Activated CD8-positive, alpha-beta memory T cell treated with anti-CD3 and anti-CD28 coated beads for 36 hours (primary cell): Measurements from ENCODE around the gene PITPNM1. TPM values are rescaled to one million over a fixed set of nuclear protein-coding genes. Genes with fewer than 3 reads are reported as not detected.

ENCODE experiments used
- CTCF ChIA-PET: fragments of 350-600 bp; sonication (Branson Sonifier 250); formaldehyde crosslinking; loops from one replicate; lab custom pipeline; 2021; ENCODE audit warnings: antibody characterized with exemption; lab: Charles Lee
- POLR2A ChIA-PET: fragments of 350-600 bp; sonication (Branson Sonifier 250); formaldehyde crosslinking; loops from one replicate; lab custom pipeline; 2021; ENCODE audit warnings: antibody characterized with exemption; lab: Charles Lee
- total RNA-seq, 2 experiments: library from RNA; stranded (reverse); gene quantifications; one replicate each; pipeline ENCODE4 v1.2.3, GENCODE V29; 2021

The PITPNM1 gene
- total RNA-seq, 2 experiments from 2014 or later = 102 to 104 TPM

DNA sequence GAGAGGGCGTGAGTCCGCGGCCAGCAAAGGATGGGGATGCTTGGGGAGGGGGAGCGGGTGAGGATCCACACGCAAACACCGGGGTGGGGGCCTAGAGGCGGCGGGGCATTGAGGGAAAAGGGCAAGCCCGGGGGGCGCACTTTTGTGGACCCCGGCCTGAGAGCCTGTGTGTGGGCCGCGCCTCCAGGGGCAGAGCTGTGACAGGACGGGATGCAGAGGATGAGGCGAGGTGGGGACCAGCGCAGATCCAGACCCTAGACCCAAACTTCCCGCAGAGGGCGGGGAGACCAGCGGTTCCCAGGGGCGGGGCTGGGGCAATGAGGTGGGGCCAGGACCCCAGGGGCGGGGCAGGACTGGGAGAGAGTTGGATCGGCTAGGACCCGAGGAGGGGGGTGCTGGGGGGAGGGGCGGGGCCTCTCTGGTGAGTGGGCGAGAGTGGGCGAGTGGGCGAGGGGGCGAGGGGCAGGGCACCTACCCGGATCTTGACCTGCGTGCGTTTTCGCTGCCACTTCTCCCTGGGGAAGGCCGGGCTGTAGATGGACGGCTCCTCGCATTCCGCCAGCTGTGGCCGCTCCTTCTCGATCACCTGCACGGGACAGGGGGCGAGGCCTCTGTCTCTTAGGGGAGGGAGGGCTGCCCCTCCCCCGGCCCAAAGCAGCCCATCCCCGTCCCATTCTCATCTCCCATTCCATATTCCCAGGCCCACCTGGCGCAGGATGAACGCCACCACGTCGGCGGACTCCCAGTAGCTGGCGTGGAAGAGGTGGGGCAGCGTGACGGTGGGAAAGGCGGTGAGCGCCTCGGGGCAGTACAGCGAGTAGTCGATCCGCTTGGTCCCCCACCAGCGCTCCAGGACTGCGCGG, 10.6 kb downstream of the PITPNM1 start:
- ChIA-PET CTCF (no interaction called here), POLR2A (no interaction called here)

DNA sequence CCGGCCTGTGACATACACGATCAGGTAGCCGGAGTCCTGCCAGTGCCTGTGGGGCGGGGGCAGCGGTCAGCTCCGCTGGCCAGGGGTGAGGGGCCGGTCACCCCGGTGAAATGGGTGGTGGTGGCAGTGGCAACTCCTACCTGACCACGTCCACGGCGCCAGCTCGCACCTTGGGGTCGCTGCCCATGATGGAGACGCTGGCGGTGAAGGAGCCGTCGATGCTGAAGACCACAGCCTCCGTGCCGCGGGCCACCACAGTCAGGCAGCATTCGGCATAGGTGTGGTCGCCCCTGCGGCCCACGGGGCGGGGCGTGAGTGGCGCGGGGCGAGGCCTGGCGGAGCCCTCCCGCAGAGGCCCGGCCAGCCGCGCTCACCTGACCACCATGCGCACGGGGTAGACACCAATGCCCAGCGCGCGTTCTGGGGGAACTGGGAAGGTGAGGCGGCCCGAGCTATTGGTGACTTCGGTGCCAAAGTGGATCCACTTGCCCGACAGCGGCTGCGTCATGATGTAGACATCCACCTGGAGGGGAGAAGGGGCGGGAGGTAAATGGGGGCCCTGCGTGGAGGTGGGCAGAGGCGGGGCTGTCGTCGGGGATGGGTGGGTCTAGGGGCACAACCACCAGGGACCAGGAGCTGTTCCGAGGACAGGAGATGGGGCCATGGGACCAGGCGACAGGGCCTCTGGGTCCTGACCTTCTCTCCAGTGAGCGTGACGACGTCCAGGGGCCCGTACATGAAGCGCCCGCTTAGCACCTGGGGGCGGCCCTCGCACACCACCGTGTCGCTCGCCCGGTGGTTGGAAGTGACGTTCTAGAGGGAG, 11.4 kb downstream of the PITPNM1 start:
- ChIA-PET POLR2A (no interaction called here), CTCF (no interaction called here)

DNA sequence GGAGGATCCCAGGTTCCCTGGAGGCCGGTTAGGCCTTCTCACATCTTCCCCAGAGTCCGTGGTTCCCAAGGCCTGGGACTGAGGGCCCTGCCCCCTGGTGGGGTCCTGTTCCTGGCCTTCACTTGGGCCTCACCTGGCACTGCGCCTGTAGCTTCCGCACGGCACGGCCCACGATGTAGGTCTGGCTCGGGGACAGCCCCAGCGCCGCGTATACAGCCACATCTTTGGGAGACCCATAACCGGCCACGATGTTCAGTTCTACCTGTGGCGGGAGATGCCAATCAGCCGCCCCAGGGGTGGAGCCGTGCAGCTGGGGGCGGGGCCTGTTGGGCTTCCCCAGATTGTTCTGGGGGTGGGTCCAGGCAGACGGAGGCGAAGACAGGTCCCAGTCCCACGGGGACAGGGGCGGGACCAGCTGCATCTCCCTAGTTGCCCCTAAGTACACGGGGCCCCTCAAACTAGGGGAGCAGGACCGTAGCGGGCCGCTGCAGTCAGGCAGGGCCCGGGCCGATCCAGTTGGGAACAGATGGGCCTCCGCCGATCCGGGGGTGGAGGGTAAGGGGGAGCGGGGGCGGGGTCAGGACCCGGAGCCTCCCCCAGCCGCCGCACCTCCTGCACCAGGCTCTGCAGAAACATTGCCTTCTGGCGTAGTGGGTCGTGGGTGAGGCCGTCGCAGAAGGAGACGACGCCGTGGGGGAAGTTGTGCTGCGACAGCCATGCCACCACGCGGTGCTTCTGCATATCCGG, 12.2 kb downstream of the PITPNM1 start:
- CTCF ChIA-PET = interaction anchor here (1.0 to 1.3 kb wide), 2 partner anchors 10 to 136 kb away, joined by 3 to 5 read pairs; partner anchors contain the start of gene AIP
- POLR2A ChIA-PET = no interaction called here

DNA sequence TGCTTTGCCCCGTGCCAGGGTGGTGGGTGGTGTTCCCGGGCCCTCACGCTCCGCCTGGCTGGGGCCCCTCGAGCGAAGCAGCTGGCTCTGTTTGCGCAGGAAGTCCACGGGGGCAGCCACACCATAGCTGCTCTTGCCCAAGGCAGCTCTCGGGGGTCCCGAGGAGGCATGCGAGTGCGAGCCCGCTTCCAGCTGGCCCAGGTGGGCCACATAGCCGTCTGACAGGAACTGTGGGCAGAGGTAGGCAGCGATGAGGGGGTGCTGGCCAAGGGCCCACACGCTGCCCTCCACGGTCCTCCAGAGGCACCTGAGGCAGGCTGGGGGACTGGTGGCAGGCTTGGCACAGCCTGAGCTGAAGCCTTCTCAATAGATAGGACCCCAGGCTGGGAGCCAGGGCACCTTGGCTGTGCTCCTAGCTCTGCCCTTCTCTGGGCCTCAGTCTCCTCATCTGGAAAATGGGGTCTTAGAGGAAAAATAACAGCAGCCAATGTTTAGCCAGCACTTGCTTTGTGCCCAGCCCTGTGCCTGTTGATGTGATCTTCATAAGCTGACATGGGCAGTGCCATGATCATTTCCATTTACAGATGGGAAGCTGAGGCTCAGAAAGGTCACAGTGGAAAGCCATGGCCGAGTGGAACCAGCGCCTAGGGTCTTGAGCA, 13.0 kb downstream of the PITPNM1 start:
- CTCF ChIA-PET = interaction anchor here (1.0 to 1.3 kb wide), 2 partner anchors 9 to 136 kb away, joined by 3 to 5 read pairs; partner anchors contain the start of gene AIP
- POLR2A ChIA-PET = interaction anchor here (0.7 to 1.0 kb wide), 2 partner anchors 71 to 72 kb away, joined by 3 to 4 read pairs; no protein-coding TSS in a partner anchor

- ChIA-PET CTCF (interaction anchor here (0.8 to 1.3 kb wide), 2 partner anchors 8 to 22 kb away, joined by 3 to 5 read pairs; partner anchors contain the start of genes AIP and TMEM134), POLR2A (interaction anchor here (0.7 to 2.1 kb wide), 3 partner anchors 14 to 71 kb away, joined by 3 to 6 read pairs (median 4); partner anchors contain the start of gene PITPNM1)
Measured at GRCh38 chr11:67491276-67492068, 13.7 kb downstream of the PITPNM1 start.

DNA sequence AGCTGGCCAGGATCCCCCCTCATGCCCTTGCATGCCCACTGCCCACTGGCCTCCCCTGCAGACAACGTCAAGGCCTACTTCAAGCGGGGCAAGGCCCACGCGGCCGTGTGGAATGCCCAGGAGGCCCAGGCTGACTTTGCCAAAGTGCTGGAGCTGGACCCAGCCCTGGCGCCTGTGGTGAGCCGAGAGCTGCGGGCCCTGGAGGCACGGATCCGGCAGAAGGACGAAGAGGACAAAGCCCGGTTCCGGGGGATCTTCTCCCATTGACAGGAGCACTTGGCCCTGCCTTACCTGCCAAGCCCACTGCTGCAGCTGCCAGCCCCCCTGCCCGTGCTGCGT, 14.5 kb downstream of the PITPNM1 start:
- CTCF ChIA-PET = interaction anchor here (0.8 to 0.9 kb wide), 2 partner anchors 21 to 25 kb away, joined by 3 read pairs; partner anchors contain the start of gene TMEM134
- POLR2A ChIA-PET = interaction anchor here (2.1 kb wide), 1 partner anchor 15 kb away, joined by 6 read pairs; the partner anchor contains the start of gene PITPNM1

- POLR2A ChIA-PET = interaction anchor here (2.1 kb wide), 1 partner anchor 15 kb away, joined by 6 read pairs; the partner anchor contains the start of gene PITPNM1
Measured at GRCh38 chr11:67489885-67490726, 15.1 kb downstream of the PITPNM1 start.

GRCh38 chr11:67489203-67489884, 15.8 kb downstream of the PITPNM1 start:
- POLR2A ChIA-PET = interaction anchor here (7.0 kb wide), 1 partner anchor 53 kb away, joined by 79 read pairs; the partner anchor contains the start of gene PTPRCAP
- CTCF ChIA-PET = interaction anchor here (0.6 to 0.9 kb wide), 4 partner anchors 11 to 1601 kb away, joined by 3 read pairs; partner anchors contain the start of genes FIBP and PITPNM1

More at GRCh38 chr11:67489885-67490726, 15.1 kb downstream of the PITPNM1 start:
- CTCF ChIA-PET = interaction anchor here (0.6 to 0.9 kb wide), 4 partner anchors 11 to 1602 kb away, joined by 3 read pairs; partner anchors contain the start of genes FIBP and TMEM134

- CTCF ChIA-PET = interaction anchor here (0.6 to 1.9 kb wide), 5 partner anchors 14 to 111 kb away, joined by 3 to 5 read pairs (median 4); partner anchors contain the start of genes PITPNM1 and PPP1CA
- POLR2A ChIA-PET = interaction anchor here (0.8 to 7.0 kb wide), 7 partner anchors 17 to 95 kb away, joined by 3 to 79 read pairs (median 5); partner anchors contain the start of genes PPP1CA, PTPRCAP and RAD9A
Measured at GRCh38 chr11:67486481-67487195, 18.5 kb downstream of the PITPNM1 start.

GRCh38 chr11:67485873-67486361, 19.2 kb downstream of the PITPNM1 start:
- ChIA-PET CTCF (interaction anchor here (1.0 kb wide), 1 partner anchor 15 kb away, joined by 4 read pairs; no protein-coding TSS in a partner anchor), POLR2A (interaction anchor here (0.5 to 7.0 kb wide), 8 partner anchors 16 to 246 kb away, joined by 3 to 79 read pairs (median 4); partner anchors contain the start of genes CORO1B, PPP1CA and PTPRCAP)

GRCh38 chr11:67484847-67485311, 20.3 kb downstream of the PITPNM1 start:
- POLR2A ChIA-PET = interaction anchor here (0.7 to 7.0 kb wide), 6 partner anchors 17 to 245 kb away, joined by 3 to 79 read pairs (median 6); partner anchors contain the start of gene PTPRCAP

GRCh38 chr11:67483831-67484665, 21.1 kb downstream of the PITPNM1 start:
- CTCF ChIA-PET = interaction anchor here (1.0 to 1.5 kb wide), 3 partner anchors 8 to 71 kb away, joined by 3 to 5 read pairs (median 5); partner anchors contain the start of gene PTPRCAP

More at GRCh38 chr11:67484847-67485311, 20.3 kb downstream of the PITPNM1 start:
- CTCF ChIA-PET = interaction anchor here (0.7 to 1.5 kb wide), 5 partner anchors 14 to 1975 kb away, joined by 3 to 5 read pairs (median 4); partner anchors contain the start of genes PPP1CA and PTPRCAP

More at GRCh38 chr11:67483831-67484665, 21.1 kb downstream of the PITPNM1 start:
- POLR2A ChIA-PET = interaction anchor here (0.5 to 7.0 kb wide), 11 partner anchors 16 to 315 kb away, joined by 3 to 79 read pairs (median 4); partner anchors contain the start of genes PPP1CA and PTPRCAP
